ENCODE results near the gene UBE2E2. TPM values are rescaled to one million over a fixed set of nuclear protein-coding genes. Genes with fewer than 3 reads are reported as not detected.

UBE2E2 gene
- total RNA-seq, 2 donors from 2014 or later = 5.5 to 6.4 TPM

GRCh38 chr3:23533596-23533995 is 330.5 kb downstream of the UBE2E2 start:
- ATAC-seq (no peak), DNase-seq (no peak)
- intact Hi-C loops (cut with DNase I, micrococcal nuclease) = no loop called here

GRCh38 chr3:23533996-23534395 is 330.9 kb downstream of the UBE2E2 start:
- ATAC-seq (no peak), DNase-seq (no peak)
- intact Hi-C loops (cut with DNase I, micrococcal nuclease) = no loop called here

- DNase-seq (no peak), ATAC-seq (no peak)
- intact Hi-C loops (cut with DNase I, micrococcal nuclease) = no loop called here
These were observed 334.0 kb downstream of the UBE2E2 start for GRCh38 chr3:23537101-23537551.

GRCh38 chr3:23539185-23539584 is 336.1 kb downstream of the UBE2E2 start:
- ATAC-seq (no peak), DNase-seq (no peak)
- intact Hi-C loops (cut with DNase I, micrococcal nuclease) = no loop called here

GRCh38 chr3:23540600-23540999 is 337.5 kb downstream of the UBE2E2 start:
- DNase-seq = no peak
- intact Hi-C loops (cut with DNase I, micrococcal nuclease) = no loop called here
- ATAC-seq = no peak

- intact Hi-C loops (cut with DNase I, micrococcal nuclease) = no loop called here
- DNase-seq = no peak
- ATAC-seq = no peak
These were observed 339.0 kb downstream of the UBE2E2 start for GRCh38 chr3:23542079-23542478.

GRCh38 chr3:23546181-23546580 is 343.1 kb downstream of the UBE2E2 start:
- intact Hi-C loops (cut with DNase I, micrococcal nuclease) = no loop called here
- DNase-seq = no peak
- ATAC-seq = no peak

GRCh38 chr3:23547905-23548650 is 345.0 kb downstream of the UBE2E2 start:
- no peak for ATAC-seq
- intact Hi-C loops (cut with DNase I, micrococcal nuclease) = no loop called here

GRCh38 chr3:23548706-23549105 is 345.6 kb downstream of the UBE2E2 start:
- DNase-seq (no peak), ATAC-seq (no peak)
- intact Hi-C loops (cut with DNase I, micrococcal nuclease) = no loop called here

More at GRCh38 chr3:23547905-23548650, 345.0 kb downstream of the UBE2E2 start:
- DNase-seq = no peak

GRCh38 chr3:23549148-23549910 is 346.2 kb downstream of the UBE2E2 start:
- no peak for DNase-seq
- no peak for ATAC-seq
- intact Hi-C loops (cut with DNase I, micrococcal nuclease) = no loop called here

GRCh38 chr3:23550402-23550801 is 347.3 kb downstream of the UBE2E2 start:
- no peak for ATAC-seq

GRCh38 chr3:23552506-23552905 is 349.4 kb downstream of the UBE2E2 start:
- no peak for ATAC-seq
- intact Hi-C loops (cut with DNase I, micrococcal nuclease) = no loop called here
- no peak for DNase-seq

More at GRCh38 chr3:23550402-23550801, 347.3 kb downstream of the UBE2E2 start:
- intact Hi-C loops (cut with DNase I, micrococcal nuclease) = no loop called here
- DNase-seq = no peak

- intact Hi-C loops (cut with DNase I, micrococcal nuclease) = no loop called here
- ATAC-seq (no peak), DNase-seq (no peak)
These were observed 350.2 kb downstream of the UBE2E2 start for GRCh38 chr3:23553353-23553752.

- no peak for DNase-seq
- intact Hi-C loops (cut with DNase I, micrococcal nuclease) = no loop called here
- ATAC-seq = no peak
These were observed 362.1 kb downstream of the UBE2E2 start for GRCh38 chr3:23565041-23565775.

- ATAC-seq (no peak), DNase-seq (no peak)
- intact Hi-C loops (cut with DNase I, micrococcal nuclease) = no loop called here
These were observed 363.4 kb downstream of the UBE2E2 start for GRCh38 chr3:23566499-23566898.

- intact Hi-C loops (cut with DNase I, micrococcal nuclease) = no loop called here
- DNase-seq = no peak
- ATAC-seq = no peak
These were observed 364.8 kb downstream of the UBE2E2 start for GRCh38 chr3:23567917-23568316.

GRCh38 chr3:23573827-23574226 is 370.7 kb downstream of the UBE2E2 start:
- ATAC-seq (no peak), DNase-seq (no peak)
- intact Hi-C loops (cut with DNase I, micrococcal nuclease) = no loop called here

GRCh38 chr3:23574822-23575315 is 371.7 kb downstream of the UBE2E2 start:
- intact Hi-C loops (cut with DNase I, micrococcal nuclease) = no loop called here
- DNase-seq = no peak
- ATAC-seq = no peak

GRCh38 chr3:23575697-23576096 is 372.6 kb downstream of the UBE2E2 start:
- ATAC-seq = no peak
- intact Hi-C loops (cut with DNase I, micrococcal nuclease) = no loop called here
- DNase-seq = no peak
